ENCODE results near the gene TTLL12.

The TTLL12 gene

DNA sequence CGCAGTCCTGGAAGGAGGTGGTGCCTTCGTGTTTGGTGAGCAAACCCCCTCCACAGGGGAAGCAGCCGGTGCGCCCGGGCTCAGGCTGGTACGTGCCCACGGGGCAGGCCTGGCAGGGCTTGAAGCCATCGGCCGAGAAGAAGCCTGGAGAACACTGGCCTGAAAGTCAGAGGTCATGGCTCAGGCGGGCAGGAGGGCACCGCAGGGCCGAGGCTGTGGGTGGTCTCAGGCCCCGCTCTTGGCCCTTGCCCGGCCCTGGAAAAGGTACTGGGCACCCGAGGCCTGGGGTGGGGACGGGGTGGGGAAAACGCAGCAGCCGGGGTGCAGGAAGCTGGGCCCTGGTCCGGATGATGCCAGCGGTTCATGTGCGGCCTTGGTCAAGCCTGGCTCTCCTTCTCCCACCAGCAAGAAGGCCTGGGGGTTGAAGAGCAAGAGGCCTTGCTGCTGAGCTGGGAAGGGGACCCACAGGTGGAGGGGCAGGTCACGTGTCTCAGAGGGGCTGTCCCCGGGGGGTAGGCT lies 25.6 kb upstream of the TTLL12 start:
- Histone ChIP-seq H2AFZ (ENCODE audit: low read length) (no peak overlapping the region), H4K20me1 (ENCODE audit: insufficient read depth, low read length) (no peaks in the 10 kb centered on the region), H3K9me3 (replicated peaks; ENCODE audit: insufficient read depth, low read length) (no peaks in the 10 kb centered on the region), H3F3A (ENCODE audit: insufficient read depth, low read length) (no peaks in the 10 kb centered on the region), H3K4me3 (ENCODE audit: low read length) (no peak overlapping the region), H3K4me1 (ENCODE audit: low read length) (no peaks in the 10 kb centered on the region), H3K27ac (ENCODE audit: low read length) (no peak overlapping the region), H3K4me2 (ENCODE audit: low read depth, low read length) (no peak overlapping the region), H3K27me3 (replicated peaks; ENCODE audit: insufficient read depth, low read length) (peaks cover 81% of the 10 kb centered on the region), H3K36me3 (replicated peaks; ENCODE audit: insufficient read depth, low read length) (no peaks in the 10 kb centered on the region), H3K9me2 (replicated peaks; ENCODE audit: insufficient read depth, low read length) (no peaks in the 10 kb centered on the region), H3K79me2 (ENCODE audit: low read length) (no peaks in the 10 kb centered on the region), H3K9ac (ENCODE audit: low read length) (no peak overlapping the region)
- TF ChIP-seq EZH2 (optimal IDR thresholded peaks at IDR 0.05; ENCODE audit: low read depth, low read length) = no peak
- TF ChIP-seq, protein P1, sequence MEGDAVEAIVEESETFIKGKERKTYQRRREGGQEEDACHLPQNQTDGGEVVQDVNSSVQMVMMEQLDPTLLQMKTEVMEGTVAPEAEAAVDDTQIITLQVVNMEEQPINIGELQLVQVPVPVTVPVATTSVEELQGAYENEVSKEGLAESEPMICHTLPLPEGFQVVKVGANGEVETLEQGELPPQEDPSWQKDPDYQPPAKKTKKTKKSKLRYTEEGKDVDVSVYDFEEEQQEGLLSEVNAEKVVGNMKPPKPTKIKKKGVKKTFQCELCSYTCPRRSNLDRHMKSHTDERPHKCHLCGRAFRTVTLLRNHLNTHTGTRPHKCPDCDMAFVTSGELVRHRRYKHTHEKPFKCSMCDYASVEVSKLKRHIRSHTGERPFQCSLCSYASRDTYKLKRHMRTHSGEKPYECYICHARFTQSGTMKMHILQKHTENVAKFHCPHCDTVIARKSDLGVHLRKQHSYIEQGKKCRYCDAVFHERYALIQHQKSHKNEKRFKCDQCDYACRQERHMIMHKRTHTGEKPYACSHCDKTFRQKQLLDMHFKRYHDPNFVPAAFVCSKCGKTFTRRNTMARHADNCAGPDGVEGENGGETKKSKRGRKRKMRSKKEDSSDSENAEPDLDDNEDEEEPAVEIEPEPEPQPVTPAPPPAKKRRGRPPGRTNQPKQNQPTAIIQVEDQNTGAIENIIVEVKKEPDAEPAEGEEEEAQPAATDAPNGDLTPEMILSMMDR (IDR thresholded peaks at IDR 0.05; ENCODE audit: low read length) = no peak
- no peak for TF ChIP-seq EZH2phosphoT487 (IDR thresholded peaks at IDR 0.05; ENCODE audit: low read length)
- DNase-seq = no peak

- peaks cover 86% of the 10 kb centered on the region for H3K27me3 ChIP-seq (replicated peaks; ENCODE audit: insufficient read depth, low read length)
- TF ChIP-seq, protein P1 (IDR thresholded peaks at IDR 0.05; ENCODE audit: low read length) = no peak
- TF ChIP-seq EZH2phosphoT487 (IDR thresholded peaks at IDR 0.05; ENCODE audit: low read length) (no peak), EZH2 (optimal IDR thresholded peaks at IDR 0.05; ENCODE audit: low read depth, low read length) (no peak)
Measured at GRCh38 chr22:43211941-43212433, 25.1 kb upstream of the TTLL12 start.

DNA sequence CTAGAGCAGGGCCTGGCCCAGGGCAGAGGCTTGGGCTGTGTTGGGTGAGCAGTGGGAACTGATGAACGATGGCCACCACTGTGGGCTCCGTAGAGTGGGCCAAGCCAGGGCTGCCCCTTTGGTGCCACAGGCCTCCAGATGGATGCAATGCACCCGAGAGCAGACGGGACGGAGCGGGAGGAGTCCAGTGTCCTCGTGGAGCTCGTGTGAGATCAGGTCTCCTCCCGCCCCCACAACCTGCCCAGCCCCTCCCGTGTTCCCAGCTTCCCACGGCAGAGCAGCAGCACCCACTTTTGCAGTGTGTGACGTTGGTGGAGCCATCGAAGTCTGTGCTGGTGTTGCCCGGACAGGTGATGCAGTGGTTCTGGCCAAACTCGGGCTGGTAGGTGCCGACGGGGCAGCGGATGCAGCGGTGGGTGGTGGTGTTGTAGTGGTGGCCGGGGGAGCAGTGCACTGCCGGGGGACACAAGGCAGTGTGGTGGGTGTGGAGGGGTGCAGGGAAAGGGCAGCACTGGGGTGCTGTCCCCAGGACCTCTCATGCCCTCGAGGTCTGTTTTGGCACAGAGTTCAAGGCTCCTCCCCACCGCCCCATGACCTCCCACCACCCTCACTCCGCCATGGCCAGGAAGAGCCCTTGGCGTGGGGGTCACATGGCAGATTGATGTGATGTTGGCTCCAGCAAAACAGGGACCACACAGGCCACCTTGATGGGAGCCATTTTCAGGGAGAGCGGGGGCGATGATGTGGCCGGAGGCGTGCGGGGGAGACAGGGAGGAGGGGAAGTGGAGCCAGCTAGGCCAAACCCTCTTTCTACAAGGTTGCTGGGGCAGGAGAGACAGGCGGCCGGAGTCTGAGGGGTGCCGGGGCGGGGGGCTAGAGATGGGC lies 23.9 kb upstream of the TTLL12 start:
- H3K36me3 ChIP-seq (replicated peaks; ENCODE audit: insufficient read depth, low read length) = no peaks in the 10 kb centered on the region
- no peak overlapping the region for H3K4me2 ChIP-seq (ENCODE audit: low read depth, low read length)
- TF ChIP-seq EZH2phosphoT487 (IDR thresholded peaks at IDR 0.05; ENCODE audit: low read length) = no peak
- TF ChIP-seq EZH2 (optimal IDR thresholded peaks at IDR 0.05; ENCODE audit: low read depth, low read length) = no peak
- TF ChIP-seq, protein P1 (IDR thresholded peaks at IDR 0.05; ENCODE audit: low read length) = no peak
- no peaks in the 10 kb centered on the region for H3K9me2 ChIP-seq (replicated peaks; ENCODE audit: insufficient read depth, low read length)
- no peak for DNase-seq
- no peaks in the 10 kb centered on the region for H3F3A ChIP-seq (ENCODE audit: insufficient read depth, low read length)
- no peak overlapping the region for H3K4me3 ChIP-seq (ENCODE audit: low read length)
- no peaks in the 10 kb centered on the region for H4K20me1 ChIP-seq (ENCODE audit: insufficient read depth, low read length)
- H3K27ac ChIP-seq (ENCODE audit: low read length) = no peak overlapping the region
- H3K9me3 ChIP-seq (replicated peaks; ENCODE audit: insufficient read depth, low read length) = no peaks in the 10 kb centered on the region
- H3K27me3 ChIP-seq (replicated peaks; ENCODE audit: insufficient read depth, low read length) = peaks cover 97% of the 10 kb centered on the region
- no peak overlapping the region for H3K9ac ChIP-seq (ENCODE audit: low read length)
- no peaks in the 10 kb centered on the region for H3K79me2 ChIP-seq (ENCODE audit: low read length)
- H3K4me1 ChIP-seq (ENCODE audit: low read length) = no peaks in the 10 kb centered on the region
- H2AFZ ChIP-seq (ENCODE audit: low read length) = no peak overlapping the region

More at GRCh38 chr22:43211941-43212433, 25.1 kb upstream of the TTLL12 start:
- H3K27ac ChIP-seq (ENCODE audit: low read length) = no peak overlapping the region
- no peak overlapping the region for H3K4me2 ChIP-seq (ENCODE audit: low read depth, low read length)
- no peaks in the 10 kb centered on the region for H3K9me3 ChIP-seq (replicated peaks; ENCODE audit: insufficient read depth, low read length)
- no peak overlapping the region for H2AFZ ChIP-seq (ENCODE audit: low read length)
- no peak for DNase-seq
- H3K4me3 ChIP-seq (ENCODE audit: low read length) = no peak overlapping the region
- H3K36me3 ChIP-seq (replicated peaks; ENCODE audit: insufficient read depth, low read length) = no peaks in the 10 kb centered on the region
- H4K20me1 ChIP-seq (ENCODE audit: insufficient read depth, low read length) = no peaks in the 10 kb centered on the region
- H3K4me1 ChIP-seq (ENCODE audit: low read length) = no peaks in the 10 kb centered on the region
- no peaks in the 10 kb centered on the region for H3K9me2 ChIP-seq (replicated peaks; ENCODE audit: insufficient read depth, low read length)
- H3F3A ChIP-seq (ENCODE audit: insufficient read depth, low read length) = no peaks in the 10 kb centered on the region
- H3K79me2 ChIP-seq (ENCODE audit: low read length) = no peaks in the 10 kb centered on the region
- no peak overlapping the region for H3K9ac ChIP-seq (ENCODE audit: low read length)
